HEK293 (cell line): Measurements from ENCODE around the gene ELOVL6.

Experiments used
- CTCF ChIA-PET: fragments of 350-600 bp; formaldehyde crosslinking; extraction: SDS; loops from one replicate; lab custom pipeline; 2021; ENCODE audit warnings: antibody characterized with exemption; lab: Yijun Ruan, JAX
- POLR2A ChIA-PET: fragments of 300-600 bp; formaldehyde crosslinking; extraction: SDS; loops from one replicate; lab custom pipeline; 2020; ENCODE audit warnings: antibody characterized with exemption, inconsistent platforms; lab: Yijun Ruan, JAX
- H3K27ac ChIP-seq: fragments of 200-500 bp; sonication (Bioruptor generic); 2 replicates; pipeline ENCODE4 v1.5.1; 2014; ENCODE audit warnings: low read depth, low read length, control low read depth, inconsistent platforms; ENCODE audit errors: extremely low read depth
- H3K36me3 ChIP-seq, 2 experiments: fragments of 200-500 bp in 1 of 2; sonication (Bioruptor generic) in 1 of 2; 1 replicate in 1 of 2; 2 replicates in 1 of 2; pipeline ENCODE4 v1.5.1; 2014 to 2017; ENCODE audit warnings: inconsistent platforms in 2 of 2, low read length in 2 of 2; ENCODE audit not compliant: control insufficient read depth in 2 of 2, insufficient read depth in 1 of 2
- H3K4me1 ChIP-seq: fragments of 200-500 bp; sonication (Bioruptor generic); 2 replicates; pipeline ENCODE4 v1.5.1; 2014; ENCODE audit warnings: mild to moderate bottlenecking, low read length, inconsistent platforms; ENCODE audit not compliant: control insufficient read depth, insufficient read depth
- H3K4me3 ChIP-seq: 2 replicates; pipeline ENCODE4 v1.5.1; 2011; ENCODE audit warnings: low read depth, mild to moderate bottlenecking, control low read depth, low read length, moderate library complexity
- H3K9me3 ChIP-seq: fragments of 200-500 bp; sonication (Bioruptor generic); 2 replicates; pipeline ENCODE4 v1.5.1; 2014; ENCODE audit warnings: low read depth, low read length, inconsistent platforms; ENCODE audit not compliant: control insufficient read depth, insufficient read depth
- BCL11B ChIP-seq: fragments of 450-650 bp; formaldehyde crosslinking; IDR thresholded peaks from 2 replicates; pipeline ENCODE4 v1.5.1; 2016; ENCODE audit warnings: low read depth, missing biosample characterization, missing genetic modification characterization
- HOXA7 ChIP-seq: sonication (generic); formaldehyde crosslinking; IDR thresholded peaks from 2 replicates; pipeline ENCODE4 v1.8.1; 2022; ENCODE audit warnings: missing genetic modification reagents, borderline replicate concordance
- HOXC10 ChIP-seq: sonication (generic); formaldehyde crosslinking; IDR thresholded peaks from 2 replicates; pipeline ENCODE4 v1.8.1; 2023; ENCODE audit warnings: mild to moderate bottlenecking, missing genetic modification reagents
- SP7 ChIP-seq: fragments of 450-650 bp; formaldehyde crosslinking; IDR thresholded peaks from 2 replicates; pipeline ENCODE4 v1.5.1; 2016; ENCODE audit warnings: missing biosample characterization, missing genetic modification characterization
- TRIM28 ChIP-seq: IDR thresholded peaks from 2 replicates; pipeline ENCODE4 v1.6.1; 2011; ENCODE audit warnings: low read length, control low read depth, borderline replicate concordance
- ZBTB11 ChIP-seq: fragments of 450-650 bp; formaldehyde crosslinking; conservative IDR thresholded peaks from 2 replicates; pipeline ENCODE4 v1.5.1; 2016; ENCODE audit warnings: low read depth, missing biosample characterization, missing genetic modification characterization
- ZBTB8A ChIP-seq: fragments of 450-650 bp; formaldehyde crosslinking; IDR thresholded peaks from 2 replicates; pipeline ENCODE4 v1.5.1; 2016; ENCODE audit warnings: missing biosample characterization, missing genetic modification characterization
- ZFP3 ChIP-seq: fragments of 450-650 bp; formaldehyde crosslinking; IDR thresholded peaks from 2 replicates; pipeline ENCODE4 v1.5.1; 2016; ENCODE audit warnings: low read depth, missing biosample characterization, missing genetic modification characterization
- ZNF112 ChIP-seq: fragments of 450-650 bp; formaldehyde crosslinking; IDR thresholded peaks from 2 replicates; pipeline ENCODE4 v1.5.0; 2017; ENCODE audit warnings: missing biosample characterization, missing genetic modification characterization
- ZNF19 ChIP-seq: fragments of 450-650 bp; formaldehyde crosslinking; IDR thresholded peaks from 2 replicates; pipeline ENCODE4; 2016; ENCODE audit warnings: missing biosample characterization, missing genetic modification characterization, low read depth
- ZNF311 ChIP-seq: fragments of 450-650 bp; formaldehyde crosslinking; IDR thresholded peaks from 2 replicates; pipeline ENCODE4 v1.5.1; 2017; ENCODE audit warnings: missing biosample characterization, missing genetic modification characterization, borderline replicate concordance
- ZNF341 ChIP-seq: fragments of 450-650 bp; formaldehyde crosslinking; IDR thresholded peaks from 2 replicates; pipeline ENCODE4; 2016; ENCODE audit warnings: low read depth, missing biosample characterization, missing genetic modification characterization
- ZNF426 ChIP-seq: fragments of 450-650 bp; formaldehyde crosslinking; IDR thresholded peaks from 2 replicates; pipeline ENCODE4 v1.5.1; 2017; ENCODE audit warnings: missing biosample characterization, missing genetic modification characterization, mild to moderate bottlenecking, inconsistent platforms, moderate library complexity
- ZNF514 ChIP-seq: fragments of 450-650 bp; formaldehyde crosslinking; IDR thresholded peaks from 2 replicates; pipeline ENCODE4 v1.5.1; 2016; ENCODE audit warnings: missing biosample characterization, missing genetic modification characterization
- ZNF544 ChIP-seq: fragments of 450-650 bp; formaldehyde crosslinking; IDR thresholded peaks from 2 replicates; pipeline ENCODE4 v1.5.0; 2017; ENCODE audit warnings: missing biosample characterization, missing genetic modification characterization
- ZNF560 ChIP-seq: fragments of 450-650 bp; formaldehyde crosslinking; IDR thresholded peaks from 2 replicates; pipeline ENCODE4 v1.5.1; 2017; ENCODE audit warnings: missing biosample characterization, missing genetic modification characterization, borderline replicate concordance
- ZNF621 ChIP-seq: fragments of 450-650 bp; formaldehyde crosslinking; IDR thresholded peaks from 2 replicates; pipeline ENCODE4 v1.5.1; 2017; ENCODE audit warnings: missing biosample characterization, missing genetic modification characterization
- ZNF624 ChIP-seq: fragments of 450-650 bp; formaldehyde crosslinking; IDR thresholded peaks from 2 replicates; pipeline ENCODE4 v1.5.1; 2017; ENCODE audit warnings: missing biosample characterization, missing genetic modification characterization
- ZNF768 ChIP-seq: fragments of 450-650 bp; formaldehyde crosslinking; IDR thresholded peaks from 2 replicates; pipeline ENCODE4 v1.5.1; 2018; ENCODE audit warnings: missing biosample characterization, mild to moderate bottlenecking, missing genetic modification characterization
- ZNF791 ChIP-seq: fragments of 450-650 bp; formaldehyde crosslinking; IDR thresholded peaks from 2 replicates; pipeline ENCODE4 v1.5.1; 2016; ENCODE audit warnings: missing biosample characterization, missing genetic modification characterization
- ZNF830 ChIP-seq: fragments of 450-650 bp; IDR thresholded peaks from 2 replicates; pipeline ENCODE4 v1.5.0; 2018; ENCODE audit warnings: missing biosample characterization, missing genetic modification characterization, low read depth, mild to moderate bottlenecking, moderate library complexity
- TF ChIP-seq, protein P1 (sequence below): fragments of 450-650 bp; formaldehyde crosslinking; IDR thresholded peaks from 2 replicates; pipeline ENCODE4 v1.5.1; 2016; ENCODE audit warnings: missing biosample characterization, missing genetic modification characterization, low read depth
- TF ChIP-seq, protein P2 (sequence below): fragments of 450-650 bp; IDR thresholded peaks from 2 replicates; pipeline ENCODE4 v1.5.1; 2018; ENCODE audit warnings: missing biosample characterization, missing genetic modification characterization

Gene ELOVL6

DNA sequence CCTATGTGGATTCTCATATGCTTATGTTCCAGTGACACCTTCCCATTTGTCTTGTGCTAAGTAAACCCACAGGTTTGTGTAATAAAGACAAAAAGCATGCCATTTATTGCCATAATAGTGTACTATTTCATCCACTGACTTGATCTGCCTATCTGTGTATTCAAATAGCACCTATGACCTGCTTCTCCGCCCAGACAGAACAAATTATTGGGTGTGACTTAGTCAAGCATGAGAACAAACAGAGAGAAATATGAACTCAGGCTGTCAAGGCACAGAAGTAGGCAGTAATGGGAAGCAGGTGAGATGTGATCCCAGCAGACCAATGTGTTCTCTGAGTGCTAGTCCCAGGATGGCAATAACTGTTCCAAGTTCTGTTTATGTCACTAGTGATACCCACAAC lies 25.4 kb downstream of the ELOVL6 start:
- Histone ChIP-seq H3K4me1 (peaks cover 2% of the 10 kb centered on the region; the same call in 1 of the 2 replicates), H3K36me3 (peaks cover under 1 to 3% of the 10 kb centered on the region in 2 experiments; a peak in 2 of 3 replicates), H3K9me3 (no peaks in the 10 kb centered on the region), H3K4me3 (no peak overlapping the region), H3K27ac (no peak overlapping the region)
- ChIA-PET CTCF (interaction anchor here (0.6 kb wide), 1 partner anchor 103 kb away, joined by 3 read pairs; no protein-coding TSS in a partner anchor), POLR2A (no interaction called here)
- peak; percentile 40; the same call in 1 of the 2 replicates for TF ChIP-seq TRIM28
- peak; percentile 47; the same call in 1 of the 2 replicates for TF ChIP-seq SP7
- no peak for TF ChIP-seq ZNF621 (tag by site-specific recombination)

DNA sequence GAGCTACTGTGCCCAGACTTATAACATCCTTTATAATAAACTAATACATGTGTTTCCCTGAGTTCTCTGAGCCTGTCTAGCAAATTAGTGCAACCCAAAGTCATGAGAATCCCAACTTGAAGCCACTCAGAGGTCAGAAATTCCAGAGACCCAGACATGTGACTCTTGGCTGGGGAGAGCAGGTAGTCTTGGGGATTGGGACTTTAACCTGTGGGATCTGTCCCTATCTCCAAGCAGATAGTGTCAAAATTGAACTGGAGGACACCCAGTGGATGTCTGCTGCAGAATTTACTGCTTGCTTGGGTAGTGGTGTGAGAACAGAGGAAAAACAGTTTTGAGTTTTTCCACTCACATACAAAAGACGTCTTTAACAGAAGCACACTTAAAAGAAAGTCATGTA lies 26.4 kb downstream of the ELOVL6 start:
- no peak overlapping the region for H3K27ac ChIP-seq
- TF ChIP-seq, protein P1, sequence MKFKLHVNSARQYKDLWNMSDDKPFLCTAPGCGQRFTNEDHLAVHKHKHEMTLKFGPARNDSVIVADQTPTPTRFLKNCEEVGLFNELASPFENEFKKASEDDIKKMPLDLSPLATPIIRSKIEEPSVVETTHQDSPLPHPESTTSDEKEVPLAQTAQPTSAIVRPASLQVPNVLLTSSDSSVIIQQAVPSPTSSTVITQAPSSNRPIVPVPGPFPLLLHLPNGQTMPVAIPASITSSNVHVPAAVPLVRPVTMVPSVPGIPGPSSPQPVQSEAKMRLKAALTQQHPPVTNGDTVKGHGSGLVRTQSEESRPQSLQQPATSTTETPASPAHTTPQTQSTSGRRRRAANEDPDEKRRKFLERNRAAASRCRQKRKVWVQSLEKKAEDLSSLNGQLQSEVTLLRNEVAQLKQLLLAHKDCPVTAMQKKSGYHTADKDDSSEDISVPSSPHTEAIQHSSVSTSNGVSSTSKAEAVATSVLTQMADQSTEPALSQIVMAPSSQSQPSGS (tag by site-specific recombination): no peak
- TF ChIP-seq HOXC10 (CRISPR knock-in tag) (no peak), ZNF311 (tag by site-specific recombination) (no peak), ZFP3 (tag by site-specific recombination) (no peak), ZNF514 (tag by site-specific recombination) (no peak), ZNF768 (tag by site-specific recombination) (no peak), ZNF112 (tag by site-specific recombination) (no peak), ZNF426 (tag by site-specific recombination) (no peak), ZNF560 (tag by site-specific recombination) (no peak), ZNF341 (tag by site-specific recombination) (no peak), BCL11B (tag by site-specific recombination) (no peak)
- TF ChIP-seq, all 188 proteins: peak for 0
- Histone ChIP-seq H3K9me3 (no peaks in the 10 kb centered on the region), H3K4me1 (peaks cover 2% of the 10 kb centered on the region; the same call in 1 of the 2 replicates), H3K36me3 (peaks cover 0 to under 1% of the 10 kb centered on the region in 2 experiments; a peak in 2 of 3 replicates), H3K4me3 (no peak overlapping the region)
- ChIA-PET CTCF (interaction anchor here (0.6 kb wide), 1 partner anchor 322 kb away, joined by 3 read pairs; no protein-coding TSS in a partner anchor), POLR2A (no interaction called here)

GRCh38 chr4:110170861-110171260 lies 27.6 kb downstream of the ELOVL6 start:
- no peak overlapping the region for H3K4me3 ChIP-seq
- no peak overlapping the region for H3K27ac ChIP-seq
- ChIA-PET POLR2A (interaction anchor here (0.6 kb wide), 1 partner anchor 12 kb away, joined by 3 read pairs; no protein-coding TSS in a partner anchor), CTCF (interaction anchor here (0.7 kb wide), 1 partner anchor 81 kb away, joined by 4 read pairs; no protein-coding TSS in a partner anchor)
- H3K9me3 ChIP-seq: no peaks in the 10 kb centered on the region
- peaks cover 2% of the 10 kb centered on the region; the same call in 1 of the 2 replicates for H3K4me1 ChIP-seq
- no peaks in the 10 kb centered on the region; a peak in 1 of 3 replicates for H3K36me3 ChIP-seq
- no peak for TF ChIP-seq ZNF544 (tag by site-specific recombination)
- TF ChIP-seq ZFP3 (tag by site-specific recombination): no peak
- TF ChIP-seq, protein P2, sequence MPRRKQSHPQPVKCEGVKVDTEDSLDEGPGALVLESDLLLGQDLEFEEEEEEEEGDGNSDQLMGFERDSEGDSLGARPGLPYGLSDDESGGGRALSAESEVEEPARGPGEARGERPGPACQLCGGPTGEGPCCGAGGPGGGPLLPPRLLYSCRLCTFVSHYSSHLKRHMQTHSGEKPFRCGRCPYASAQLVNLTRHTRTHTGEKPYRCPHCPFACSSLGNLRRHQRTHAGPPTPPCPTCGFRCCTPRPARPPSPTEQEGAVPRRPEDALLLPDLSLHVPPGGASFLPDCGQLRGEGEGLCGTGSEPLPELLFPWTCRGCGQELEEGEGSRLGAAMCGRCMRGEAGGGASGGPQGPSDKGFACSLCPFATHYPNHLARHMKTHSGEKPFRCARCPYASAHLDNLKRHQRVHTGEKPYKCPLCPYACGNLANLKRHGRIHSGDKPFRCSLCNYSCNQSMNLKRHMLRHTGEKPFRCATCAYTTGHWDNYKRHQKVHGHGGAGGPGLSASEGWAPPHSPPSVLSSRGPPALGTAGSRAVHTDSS (tag by site-specific recombination): no peak
- no peak for TF ChIP-seq ZBTB8A (tag by site-specific recombination)
- TF ChIP-seq ZNF830 (tag by site-specific recombination): no peak
- TF ChIP-seq ZNF19 (tag by site-specific recombination): no peak
- no peak for TF ChIP-seq ZNF514 (tag by site-specific recombination)
- TF ChIP-seq ZNF624 (tag by site-specific recombination): no peak
- TF ChIP-seq ZBTB11 (tag by site-specific recombination): no peak
- TF ChIP-seq ZNF791 (tag by site-specific recombination): no peak
- no peak for TF ChIP-seq HOXA7 (CRISPR knock-in tag)
